H9 (cell line): ENCODE measurements around the gene OSGEPL1. TPM values are rescaled to one million over a fixed set of nuclear protein-coding genes. Genes with fewer than 3 reads are reported as not detected.

Source experiments
- DNase-seq: peaks from one replicate; pipeline ENCODE4 v3.0.0-alpha.2; 2017
- H2AFZ ChIP-seq: one replicate; pipeline ENCODE4 v1.6.1; 2013; ENCODE audit warnings: mild to moderate bottlenecking, low read length, control low read depth, moderate library complexity
- H2AK5ac ChIP-seq: 2 replicates; pipeline ENCODE4 v1.6.1; 2013; ENCODE audit warnings: low read length, control low read depth, mixed read lengths; ENCODE audit not compliant: insufficient read length
- H2BK120ac ChIP-seq: one replicate; pipeline ENCODE4 v1.6.1; 2013; ENCODE audit warnings: low read depth, mild to moderate bottlenecking, low read length, control low read depth, inconsistent platforms; ENCODE audit not compliant: poor library complexity, severe bottlenecking
- H2BK12ac ChIP-seq: 2 replicates; pipeline ENCODE4 v1.6.1; 2013; ENCODE audit warnings: low read length, control low read depth, mixed read lengths, low read depth; ENCODE audit not compliant: insufficient read length
- H2BK15ac ChIP-seq: 2 replicates; pipeline ENCODE4 v1.6.1; 2013; ENCODE audit warnings: low read depth, low read length, control low read depth
- H2BK20ac ChIP-seq: one replicate; pipeline ENCODE4 v1.6.1; 2013; ENCODE audit warnings: low read depth, mild to moderate bottlenecking, low read length, control low read depth, inconsistent platforms; ENCODE audit not compliant: poor library complexity, severe bottlenecking
- H2BK5ac ChIP-seq: 2 replicates; pipeline ENCODE4 v1.6.1; 2013; ENCODE audit warnings: low read length, control low read depth, mixed read lengths; ENCODE audit not compliant: insufficient read length
- H3K14ac ChIP-seq: 2 replicates; pipeline ENCODE4 v1.6.1; 2013; ENCODE audit warnings: low read length, control low read depth; ENCODE audit not compliant: insufficient read depth
- H3K18ac ChIP-seq: 2 replicates; pipeline ENCODE4 v1.6.1; 2013; ENCODE audit warnings: low read depth, mild to moderate bottlenecking, mixed read lengths, low read length, control low read depth; ENCODE audit not compliant: insufficient read length
- H3K23ac ChIP-seq: 2 replicates; pipeline ENCODE4 v1.6.1; 2013; ENCODE audit warnings: low read length, control low read depth, mixed read lengths, low read depth; ENCODE audit not compliant: insufficient read length
- H3K23me2 ChIP-seq: 2 replicates; pipeline ENCODE4 v1.6.1; 2013; ENCODE audit warnings: low read depth, mild to moderate bottlenecking, mixed read lengths, low read length, control low read depth; ENCODE audit not compliant: insufficient read length, poor library complexity, severe bottlenecking
- H3K27ac ChIP-seq: 2 replicates; pipeline ENCODE4 v1.5.1; 2013; ENCODE audit warnings: low read length, control low read depth, mixed read lengths, low read depth; ENCODE audit not compliant: insufficient read length
- H3K27me3 ChIP-seq: 2 replicates; pipeline ENCODE4 v1.6.1; 2013; ENCODE audit warnings: low read length, control low read depth, inconsistent platforms; ENCODE audit not compliant: insufficient read depth
- H3K4ac ChIP-seq: 2 replicates; pipeline ENCODE4 v1.6.1; 2013; ENCODE audit warnings: low read depth, mild to moderate bottlenecking, control low read depth, inconsistent platforms, low read length, moderate library complexity
- H3K4me1 ChIP-seq: 2 replicates; pipeline ENCODE4 v1.6.1; 2013; ENCODE audit warnings: low read length, control low read depth, inconsistent platforms; ENCODE audit not compliant: insufficient read depth
- H3K4me2 ChIP-seq: 2 replicates; pipeline ENCODE4 v1.6.1; 2013; ENCODE audit warnings: low read length, control low read depth, mixed read lengths; ENCODE audit not compliant: insufficient read length, insufficient read depth
- H3K56ac ChIP-seq: 2 replicates; pipeline ENCODE4 v1.6.1; 2013; ENCODE audit warnings: low read depth, mild to moderate bottlenecking, mixed read lengths, low read length, control low read depth; ENCODE audit not compliant: insufficient read length
- H3K79me1 ChIP-seq: 2 replicates; pipeline ENCODE4 v1.6.1; 2013; ENCODE audit warnings: low read depth, mild to moderate bottlenecking, moderate library complexity, low read length, control low read depth, inconsistent platforms; ENCODE audit not compliant: insufficient read depth, poor library complexity, severe bottlenecking
- H3K79me2 ChIP-seq: 2 replicates; pipeline ENCODE4 v1.6.1; 2013; ENCODE audit warnings: low read length, control low read depth, inconsistent platforms; ENCODE audit not compliant: insufficient read depth
- H3K9ac ChIP-seq: 2 replicates; pipeline ENCODE4 v1.6.1; 2013; ENCODE audit warnings: low read length, control low read depth, mixed read lengths; ENCODE audit not compliant: insufficient read length; ENCODE audit errors: extremely low read depth
- H3K9me3 ChIP-seq: one replicate; pipeline ENCODE4 v1.6.1; 2013; ENCODE audit warnings: low read depth, low read length, inconsistent platforms; ENCODE audit not compliant: control insufficient read depth
- H3T11ph ChIP-seq: one replicate; pipeline ENCODE4 v1.6.1; 2013; ENCODE audit warnings: mild to moderate bottlenecking, low read length, control low read depth, inconsistent platforms
- H4K20me1 ChIP-seq: one replicate; pipeline ENCODE4 v1.6.1; 2013; ENCODE audit not compliant: control insufficient read depth, insufficient read length, insufficient read depth
- H4K5ac ChIP-seq: 2 replicates; pipeline ENCODE4 v1.6.1; 2013; ENCODE audit warnings: low read depth, mild to moderate bottlenecking, mixed read lengths, low read length, control low read depth; ENCODE audit not compliant: insufficient read length
- H4K8ac ChIP-seq: replicated peaks from 2 replicates; pipeline ENCODE4 v1.6.1; 2013; ENCODE audit warnings: low read length, control low read depth, mixed read lengths, low read depth; ENCODE audit not compliant: insufficient read length
- H4K91ac ChIP-seq: 2 replicates; pipeline ENCODE4 v1.6.1; 2013; ENCODE audit warnings: low read depth, mild to moderate bottlenecking, moderate library complexity, mixed read lengths, low read length, control low read depth; ENCODE audit not compliant: insufficient read length
- H3K27ac Mint-ChIP-seq, 3 experiments: 2 replicates in 2 of 3; 3 replicates in 1 of 3; pipeline ENCODE4 v1.8.0; 2020 to 2021; ENCODE audit warnings: mixed read lengths in 3 of 3, mild to moderate bottlenecking in 1 of 3, moderate library complexity in 1 of 3
- H3K27me3 Mint-ChIP-seq: 2 replicates; pipeline ENCODE4 v1.8.0; 2021; ENCODE audit warnings: low read depth, mild to moderate bottlenecking, moderate library complexity, mixed read lengths
- H3K36me3 Mint-ChIP-seq, 3 experiments: 2 replicates in 2 of 3; 3 replicates in 1 of 3; pipeline ENCODE4 v1.8.0; 2020 to 2021; ENCODE audit warnings: low read depth in 3 of 3, mixed read lengths in 3 of 3; ENCODE audit not compliant: insufficient read depth in 1 of 3
- H3K4me1 Mint-ChIP-seq, 2 experiments: 2 replicates each; pipeline ENCODE4 v1.8.0; 2020; ENCODE audit warnings: mixed read lengths in 2 of 2
- H3K4me3 Mint-ChIP-seq, 2 experiments: 2 replicates in 1 of 2; 3 replicates in 1 of 2; pipeline ENCODE4 v1.8.0; 2020 to 2021; ENCODE audit warnings: mild to moderate bottlenecking in 2 of 2, mixed read lengths in 2 of 2, moderate library complexity in 1 of 2
- H3K9me3 Mint-ChIP-seq, 2 experiments: 2 replicates in 1 of 2; 3 replicates in 1 of 2; pipeline ENCODE4 v1.8.0; 2020; ENCODE audit warnings: mild to moderate bottlenecking in 2 of 2, mixed read lengths in 2 of 2, moderate library complexity in 1 of 2
- CTCF ChIP-seq: fragments of 200-600 bp; sonication (generic); conservative IDR thresholded peaks from 3 replicates; pipeline ENCODE4 v1.8.0; 2021; ENCODE audit warnings: antibody characterized with exemption, mild to moderate bottlenecking
- WGBS: extraction: QIAGEN DNeasy Blood & Tissue Kit; methylation state at CpG from one replicate; pipeline ENCODE4 v1.1.7; 2013; ENCODE audit warnings: missing lambda C conversion rate, low lambda C conversion rate, mixed read lengths; ENCODE audit not compliant: insufficient read length; ENCODE audit errors: extremely low coverage; 5-methylcytosine and 5-hydroxymethylcytosine counted together
- total RNA-seq: library from RNA; stranded (reverse); gene quantifications from 2 replicates; pipeline ENCODE4 v1.2.1, GENCODE V29; 2021

OSGEPL1 gene
- total RNA-seq, 1 experiment from 2014 or later, result 10.7 TPM

GRCh38 chr2:189797902-189798301 is 35.3 kb upstream of the OSGEPL1 start:
- Histone ChIP-seq H3K4me2 (no peak overlapping the region), H4K5ac (no peak overlapping the region), H4K20me1 (no peaks in the 10 kb centered on the region), H2AFZ (no peak overlapping the region), H4K91ac (no peak overlapping the region), H2BK12ac (no peak overlapping the region), H2BK20ac (no peak overlapping the region), H3K23ac (no peak overlapping the region), H3K4me1 (no peaks in the 10 kb centered on the region), H2BK120ac (no peak overlapping the region), H3K56ac (no peak overlapping the region), H3K79me2 (no peaks in the 10 kb centered on the region), H3K14ac (no peak overlapping the region), H3K27me3 (no peaks in the 10 kb centered on the region), H4K8ac (no peak overlapping the region), H3T11ph (no peak overlapping the region), H2AK5ac (no peak overlapping the region), H3K79me1 (no peaks in the 10 kb centered on the region), H3K9me3 (no peaks in the 10 kb centered on the region), H2BK5ac (no peak overlapping the region), H3K9ac (no peak overlapping the region), H3K4ac (no peak overlapping the region), H3K18ac (no peak overlapping the region), H3K27ac (no peak overlapping the region), H3K23me2 (no peaks in the 10 kb centered on the region), H2BK15ac (no peak overlapping the region)
- H3K4me1 Mint-ChIP-seq, result no peaks in the 10 kb centered on the region
- TF ChIP-seq CTCF, result no peak
- WGBS, result no CpG with 5 or more reads among the region's 6 CpGs
- no peak for DNase-seq
- H3K36me3 Mint-ChIP-seq, result peaks cover 17 to 54% (median 47%) of the 10 kb centered on the region in 3 experiments; a peak in 6 of 7 replicates
- H3K4me3 Mint-ChIP-seq, result no peak overlapping the region
- H3K9me3 Mint-ChIP-seq, result no peaks in the 10 kb centered on the region
- no peaks in the 10 kb centered on the region for H3K27me3 Mint-ChIP-seq
- H3K27ac Mint-ChIP-seq, result no peak overlapping the region
